Hepatocyte (in vitro differentiated cells): ENCODE data around the gene SUPT7L. TPM values are rescaled to one million over a fixed set of nuclear protein-coding genes. Genes with fewer than 3 reads are reported as not detected.

Experiments used
- DNase-seq: peaks from one replicate; pipeline ENCODE4 v3.0.0-alpha.2; 2016; ENCODE audit warnings: low spot score
- H2AFZ ChIP-seq: fragments of 200-600 bp; sonication (generic); 2 replicates; pipeline ENCODE4 v1.6.0; 2016; ENCODE audit warnings: antibody characterized with exemption, mild to moderate bottlenecking
- H3K27ac ChIP-seq: fragments of 200-600 bp; sonication (generic); 2 replicates; pipeline ENCODE4 v1.5.1; 2016; ENCODE audit warnings: mild to moderate bottlenecking
- H3K27me3 ChIP-seq: fragments of 200-600 bp; sonication (generic); 2 replicates; pipeline ENCODE4 v1.6.1; 2016
- H3K36me3 ChIP-seq: fragments of 200-600 bp; sonication (generic); replicated peaks from 2 replicates; pipeline ENCODE4 v1.5.1; 2016; ENCODE audit warnings: low read depth; ENCODE audit not compliant: insufficient read depth
- H3K4me1 ChIP-seq: fragments of 200-600 bp; sonication (generic); 2 replicates; pipeline ENCODE4 v1.5.1; 2016; ENCODE audit warnings: mild to moderate bottlenecking, moderate library complexity; ENCODE audit not compliant: insufficient read depth
- H3K4me2 ChIP-seq: fragments of 200-600 bp; sonication (generic); 2 replicates; pipeline ENCODE4 v1.6.0; 2016
- H3K4me3 ChIP-seq: fragments of 200-600 bp; sonication (generic); 2 replicates; pipeline ENCODE4 v1.5.1; 2016; ENCODE audit warnings: mild to moderate bottlenecking
- H3K79me2 ChIP-seq: fragments of 200-600 bp; sonication (generic); 2 replicates; pipeline ENCODE4 v1.6.0; 2017; ENCODE audit warnings: mild to moderate bottlenecking
- H3K9me2 ChIP-seq: fragments of 200-600 bp; sonication (generic); replicated peaks from 2 replicates; pipeline ENCODE4 v1.6.0; 2017; ENCODE audit warnings: mild to moderate bottlenecking; ENCODE audit not compliant: insufficient read depth
- H3K9me3 ChIP-seq: fragments of 200-600 bp; sonication (generic); 2 replicates; pipeline ENCODE4 v1.5.1; 2016; ENCODE audit warnings: low read depth, mild to moderate bottlenecking
- H4K20me1 ChIP-seq: fragments of 200-600 bp; sonication (generic); 2 replicates; pipeline ENCODE4 v1.6.0; 2016; ENCODE audit warnings: mild to moderate bottlenecking; ENCODE audit not compliant: insufficient read depth, poor library complexity, severe bottlenecking
- CTCF ChIP-seq: fragments of 200-600 bp; sonication (generic); IDR thresholded peaks from 2 replicates; pipeline ENCODE4 v1.5.1; 2016; ENCODE audit warnings: antibody characterized with exemption, mild to moderate bottlenecking; ENCODE audit not compliant: poor library complexity
- EZH2 ChIP-seq: fragments of 200-600 bp; sonication (generic); IDR thresholded peaks from 2 replicates; pipeline ENCODE4 v1.6.1; 2016; ENCODE audit warnings: antibody characterized with exemption, mild to moderate bottlenecking, borderline replicate concordance
- EZH2phosphoT487 ChIP-seq: fragments of 200-600 bp; sonication (generic); IDR thresholded peaks from one replicate; pipeline ENCODE4 v1.6.1; 2018; ENCODE audit warnings: antibody characterized with exemption, mild to moderate bottlenecking, low read depth, moderate library complexity; ENCODE audit not compliant: unreplicated experiment, severe bottlenecking
- WGBS: methylation state at CpG from one replicate; pipeline ENCODE4 v1.1.6; 2016; ENCODE audit warnings: low lambda C conversion rate; ENCODE audit errors: missing lambda C conversion rate; 5-methylcytosine and 5-hydroxymethylcytosine counted together
- polyA plus RNA-seq: library from polyadenylated mRNA; unstranded; fragments of >200 nt; fragmentation: Nextera tagmentation; extraction: Ambion mirVana; gene quantifications from 2 replicates; pipeline ENCODE4 v1.2.1, GENCODE V29; 2016
- small RNA-seq: library from RNA; depleted of rRNA; stranded (forward); fragments of <200 nt; gene quantifications from one replicate; pipeline ENCODE3, GENCODE V24; 2014
- total RNA-seq: library from RNA; depleted of rRNA; stranded (reverse); fragments of >200 nt; gene quantifications from 2 replicates; pipeline ENCODE4 v1.2.3, GENCODE V29; 2014

The SUPT7L gene
- total and polyA plus RNA-seq, 2 experiments from 2014 or later, result 27.3 to 43.3 TPM

DNA sequence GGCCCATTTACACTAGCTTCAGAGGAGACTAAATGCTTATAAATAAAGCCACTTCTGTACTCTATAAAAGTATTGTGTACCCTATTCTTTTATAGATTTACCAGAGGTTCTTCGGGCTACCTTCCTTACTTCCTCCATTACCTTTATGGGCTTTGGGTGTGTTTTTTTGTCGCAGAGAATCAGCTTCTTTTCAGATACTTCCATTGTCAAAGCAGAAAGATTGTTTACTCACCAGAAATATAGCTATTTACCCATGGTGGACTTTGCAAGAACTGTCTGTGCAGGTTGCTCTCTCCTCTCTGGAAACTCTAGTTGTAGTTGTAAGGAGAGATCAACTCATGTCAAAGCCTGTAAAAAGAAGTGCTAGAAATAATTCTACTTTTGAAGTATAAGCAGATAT lies 49.4 kb downstream of the SUPT7L start:
- no peaks in the 10 kb centered on the region for H3K4me1 ChIP-seq
- no peaks in the 10 kb centered on the region for H3K27me3 ChIP-seq
- no peak overlapping the region for H2AFZ ChIP-seq
- no peaks in the 10 kb centered on the region for H4K20me1 ChIP-seq
- no peaks in the 10 kb centered on the region for H3K36me3 ChIP-seq
- no peaks in the 10 kb centered on the region for H3K9me3 ChIP-seq
- TF ChIP-seq EZH2 (no peak), CTCF (no peak), EZH2phosphoT487 (no peak)
- no peaks in the 10 kb centered on the region for H3K9me2 ChIP-seq
- no peak overlapping the region for H3K27ac ChIP-seq
- H3K79me2 ChIP-seq, result peaks cover 2% of the 10 kb centered on the region
- 98% methylated on average over 2 of the region's 2 CpGs for WGBS
- no peak overlapping the region for H3K4me2 ChIP-seq
- DNase-seq, result no peak
- no peak overlapping the region for H3K4me3 ChIP-seq

DNA sequence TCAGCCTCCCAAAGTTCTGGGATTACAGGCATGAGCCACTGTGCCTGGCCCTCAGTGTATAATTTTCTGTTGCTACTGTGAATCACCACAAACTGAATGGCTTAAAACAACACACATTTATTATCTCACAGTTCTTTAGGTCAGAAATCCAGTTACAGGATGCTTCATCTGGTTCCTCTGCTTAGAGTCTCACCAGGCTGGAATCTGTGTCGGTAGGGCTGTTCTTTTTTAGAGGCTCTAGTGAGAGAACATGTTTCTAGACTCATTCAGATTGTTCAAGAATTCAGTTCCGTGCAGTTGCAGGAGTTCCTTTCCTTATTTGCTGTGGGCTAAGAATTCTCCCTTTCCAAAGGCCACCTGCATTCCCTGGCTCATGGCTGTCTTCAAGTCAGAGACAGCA lies 56.8 kb downstream of the SUPT7L start:
- Histone ChIP-seq H3K79me2 (peaks cover 14% of the 10 kb centered on the region), H4K20me1 (no peaks in the 10 kb centered on the region), H3K36me3 (no peaks in the 10 kb centered on the region), H3K27ac (no peak overlapping the region), H3K27me3 (no peaks in the 10 kb centered on the region), H2AFZ (no peak overlapping the region), H3K9me3 (no peaks in the 10 kb centered on the region), H3K9me2 (no peaks in the 10 kb centered on the region), H3K4me1 (no peaks in the 10 kb centered on the region), H3K4me2 (no peak overlapping the region), H3K4me3 (no peak overlapping the region)
- no peak for DNase-seq
- 95% methylated on average over 2 of the region's 2 CpGs for WGBS
- no peak for TF ChIP-seq EZH2phosphoT487
- no peak for TF ChIP-seq CTCF
- no peak for TF ChIP-seq EZH2

Small RNA genes lying within 50 kb of the gene (small RNA-seq; reads per million reads assigned to genes)
- not detected for gene RF00340

Other genes with a start within 250 kb of the SUPT7L start
- gene NRBP1, start 235.0 kb downstream of the SUPT7L start, total RNA-seq, result 114 and 127 TPM in 2 replicates
- gene NRBP1, start 235.0 kb downstream of the SUPT7L start, polyA plus RNA-seq, result 157 and 165 TPM in 2 replicates
- 11.4 and 19.3 TPM in 2 replicates for gene KRTCAP3, start 221.2 kb downstream of the SUPT7L start, total RNA-seq
- gene KRTCAP3, start 221.2 kb downstream of the SUPT7L start, polyA plus RNA-seq, result 21.0 and 23.3 TPM in 2 replicates
- gene IFT172, start 173.9 kb downstream of the SUPT7L start, total RNA-seq, result 12.2 and 13.0 TPM in 2 replicates
- gene IFT172, start 173.9 kb downstream of the SUPT7L start, polyA plus RNA-seq, result 13.3 and 14.4 TPM in 2 replicates
- 15.6 and 16.3 TPM in 2 replicates for gene FNDC4, start 168.4 kb downstream of the SUPT7L start, total RNA-seq
- 21.4 and 24.2 TPM in 2 replicates for gene FNDC4, start 168.4 kb downstream of the SUPT7L start, polyA plus RNA-seq
- 7.2 and 7.4 TPM in 2 replicates for gene GCKR, start 166.8 kb downstream of the SUPT7L start, total RNA-seq
- 7.6 and 8.7 TPM in 2 replicates for gene GCKR, start 166.8 kb downstream of the SUPT7L start, polyA plus RNA-seq
- gene ZNF512, start 80.6 kb downstream of the SUPT7L start, total RNA-seq, result 27.7 and 30.7 TPM in 2 replicates
- gene ZNF512, start 80.6 kb downstream of the SUPT7L start, polyA plus RNA-seq, result 13.7 and 19.9 TPM in 2 replicates
- 2.7 and 4.4 TPM in 2 replicates for gene CCDC121, start 34.6 kb downstream of the SUPT7L start, total RNA-seq
- gene CCDC121, start 34.6 kb downstream of the SUPT7L start, polyA plus RNA-seq, result 2.7 and 5.4 TPM in 2 replicates
- 35.8 and 36.5 TPM in 2 replicates for gene GPN1, start 34.6 kb downstream of the SUPT7L start, total RNA-seq
- gene GPN1, start 34.6 kb downstream of the SUPT7L start, polyA plus RNA-seq, result 30.1 and 46.7 TPM in 2 replicates
- gene SLC4A1AP, start 275 bp upstream of the SUPT7L start, total RNA-seq, result 20.6 and 21.1 TPM in 2 replicates
- gene SLC4A1AP, start 275 bp upstream of the SUPT7L start, polyA plus RNA-seq, result 21.9 and 22.1 TPM in 2 replicates
- gene MRPL33, start 108.1 kb upstream of the SUPT7L start, total RNA-seq, result 148 and 206 TPM in 2 replicates
- 311 and 315 TPM in 2 replicates for gene MRPL33, start 108.1 kb upstream of the SUPT7L start, polyA plus RNA-seq
- gene RBKS, start 226.8 kb upstream of the SUPT7L start, total RNA-seq, result 5.5 and 6.7 TPM in 2 replicates
- gene RBKS, start 226.8 kb upstream of the SUPT7L start, polyA plus RNA-seq, result 6.0 and 7.2 TPM in 2 replicates
- gene BABAM2, start 227.1 kb upstream of the SUPT7L start, total RNA-seq, result 28.8 and 30.8 TPM in 2 replicates
- 43.6 and 49.4 TPM in 2 replicates for gene BABAM2, start 227.1 kb upstream of the SUPT7L start, polyA plus RNA-seq